ENCODE results near the gene DLL3. TPM values are rescaled to one million over a fixed set of nuclear protein-coding genes. Genes with fewer than 3 reads are reported as not detected.

DLL3 gene
- total and polyA plus RNA-seq, 9 of the 15 experiments (the other 6 are each of a cell fraction or from before 2014, with no cell fraction given) = 0.80 to 6.3 (median 1.2) TPM

DNA sequence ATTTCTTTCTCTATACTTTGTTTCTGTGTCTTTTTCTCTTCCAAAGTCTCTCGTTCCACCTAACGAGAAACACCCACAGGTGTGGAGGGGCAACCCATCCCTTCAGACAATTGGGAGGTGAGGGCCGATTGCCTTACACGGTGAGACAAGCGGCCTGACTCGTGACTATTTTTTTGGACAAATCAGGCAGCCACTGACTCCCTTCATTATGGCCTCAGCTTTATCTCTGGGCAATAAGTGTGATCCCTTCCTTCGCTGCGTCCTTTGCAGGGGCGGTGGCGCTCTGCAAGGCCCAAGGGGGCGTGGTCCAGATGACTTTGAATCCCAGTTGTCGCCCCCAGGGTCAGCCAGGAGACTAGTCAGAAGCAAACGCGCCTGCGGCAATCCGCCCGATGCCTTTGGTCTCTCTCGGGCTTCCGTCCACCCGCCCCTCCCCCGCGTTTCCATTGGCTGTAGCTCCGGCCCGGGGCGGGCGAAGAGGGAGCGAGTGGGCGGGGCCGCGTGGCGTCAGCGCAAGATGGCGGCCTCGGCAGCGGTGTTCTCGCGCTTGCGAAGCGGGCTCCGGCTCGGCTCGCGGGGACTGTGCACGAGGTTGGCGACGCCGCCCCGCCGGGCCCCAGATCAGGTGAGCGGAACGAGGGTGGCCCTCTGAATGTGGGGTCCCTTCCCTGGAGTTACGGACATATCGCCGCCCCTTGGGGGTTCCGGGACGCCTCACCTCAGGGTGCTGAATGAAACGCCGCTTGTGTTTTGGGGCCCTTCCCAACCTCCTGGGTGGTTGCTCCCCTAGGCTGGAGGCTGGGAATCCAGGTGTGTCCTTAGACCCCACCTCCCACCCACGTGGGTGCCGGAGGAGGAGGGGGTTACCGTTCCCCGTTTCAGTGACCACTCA is 18.2 kb upstream of the DLL3 start, which contains the start of gene TIMM50 (continued):
- TF ChIP-seq, protein P1, sequence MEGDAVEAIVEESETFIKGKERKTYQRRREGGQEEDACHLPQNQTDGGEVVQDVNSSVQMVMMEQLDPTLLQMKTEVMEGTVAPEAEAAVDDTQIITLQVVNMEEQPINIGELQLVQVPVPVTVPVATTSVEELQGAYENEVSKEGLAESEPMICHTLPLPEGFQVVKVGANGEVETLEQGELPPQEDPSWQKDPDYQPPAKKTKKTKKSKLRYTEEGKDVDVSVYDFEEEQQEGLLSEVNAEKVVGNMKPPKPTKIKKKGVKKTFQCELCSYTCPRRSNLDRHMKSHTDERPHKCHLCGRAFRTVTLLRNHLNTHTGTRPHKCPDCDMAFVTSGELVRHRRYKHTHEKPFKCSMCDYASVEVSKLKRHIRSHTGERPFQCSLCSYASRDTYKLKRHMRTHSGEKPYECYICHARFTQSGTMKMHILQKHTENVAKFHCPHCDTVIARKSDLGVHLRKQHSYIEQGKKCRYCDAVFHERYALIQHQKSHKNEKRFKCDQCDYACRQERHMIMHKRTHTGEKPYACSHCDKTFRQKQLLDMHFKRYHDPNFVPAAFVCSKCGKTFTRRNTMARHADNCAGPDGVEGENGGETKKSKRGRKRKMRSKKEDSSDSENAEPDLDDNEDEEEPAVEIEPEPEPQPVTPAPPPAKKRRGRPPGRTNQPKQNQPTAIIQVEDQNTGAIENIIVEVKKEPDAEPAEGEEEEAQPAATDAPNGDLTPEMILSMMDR (IDR thresholded peaks at IDR 0.05 in 2 of 3, conservative IDR thresholded peaks at IDR 0.05 in 1 of 3; ENCODE audit: insufficient read depth in 2 of 3, low read depth in 1 of 3, low read length in 3 of 3) = peak; percentile 21 to 32 (median 30); a peak in 2 of 6 replicates
- TF ChIP-seq NFE2L1 (tag; IDR thresholded peaks at IDR 0.05; ENCODE audit: borderline replicate concordance, low read depth) (no peak), ZNF707 (CRISPR knock-in tag; conservative IDR thresholded peaks at IDR 0.05) (no peak), ATF7 (IDR thresholded peaks at IDR 0.05) (peak; percentile 93), GATAD2A (IDR thresholded peaks at IDR 0.05) (no peak), ZNF778 (CRISPR knock-in tag; IDR thresholded peaks at IDR 0.05) (no peak), NR4A1 (CRISPR knock-in tag; IDR thresholded peaks at IDR 0.05) (no peak), NR4A1 (tag; IDR thresholded peaks at IDR 0.05) (no peak), CHD2 (IDR thresholded peaks at IDR 0.05; ENCODE audit: low read depth, low read length) (peak; percentile 80), ZNF384 (IDR thresholded peaks at IDR 0.05; ENCODE audit: low read depth, low read length) (peak; percentile 48; the same call in 1 of the 2 replicates), HDAC8 (tag; IDR thresholded peaks at IDR 0.05) (no peak), POLR2AphosphoS5 (IDR thresholded peaks at IDR 0.05; ENCODE audit: control insufficient read depth, insufficient read depth, low read depth, low read length) (peak; percentile 56; the same call in 1 of the 2 replicates), BMI1 (IDR thresholded peaks at IDR 0.05; ENCODE audit: low read length) (no peak)
- TF ChIP-seq, protein P2, sequence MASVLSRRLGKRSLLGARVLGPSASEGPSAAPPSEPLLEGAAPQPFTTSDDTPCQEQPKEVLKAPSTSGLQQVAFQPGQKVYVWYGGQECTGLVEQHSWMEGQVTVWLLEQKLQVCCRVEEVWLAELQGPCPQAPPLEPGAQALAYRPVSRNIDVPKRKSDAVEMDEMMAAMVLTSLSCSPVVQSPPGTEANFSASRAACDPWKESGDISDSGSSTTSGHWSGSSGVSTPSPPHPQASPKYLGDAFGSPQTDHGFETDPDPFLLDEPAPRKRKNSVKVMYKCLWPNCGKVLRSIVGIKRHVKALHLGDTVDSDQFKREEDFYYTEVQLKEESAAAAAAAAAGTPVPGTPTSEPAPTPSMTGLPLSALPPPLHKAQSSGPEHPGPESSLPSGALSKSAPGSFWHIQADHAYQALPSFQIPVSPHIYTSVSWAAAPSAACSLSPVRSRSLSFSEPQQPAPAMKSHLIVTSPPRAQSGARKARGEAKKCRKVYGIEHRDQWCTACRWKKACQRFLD (CRISPR knock-in tag; IDR thresholded peaks at IDR 0.05) = no peak
- TF ChIP-seq, protein P3, sequence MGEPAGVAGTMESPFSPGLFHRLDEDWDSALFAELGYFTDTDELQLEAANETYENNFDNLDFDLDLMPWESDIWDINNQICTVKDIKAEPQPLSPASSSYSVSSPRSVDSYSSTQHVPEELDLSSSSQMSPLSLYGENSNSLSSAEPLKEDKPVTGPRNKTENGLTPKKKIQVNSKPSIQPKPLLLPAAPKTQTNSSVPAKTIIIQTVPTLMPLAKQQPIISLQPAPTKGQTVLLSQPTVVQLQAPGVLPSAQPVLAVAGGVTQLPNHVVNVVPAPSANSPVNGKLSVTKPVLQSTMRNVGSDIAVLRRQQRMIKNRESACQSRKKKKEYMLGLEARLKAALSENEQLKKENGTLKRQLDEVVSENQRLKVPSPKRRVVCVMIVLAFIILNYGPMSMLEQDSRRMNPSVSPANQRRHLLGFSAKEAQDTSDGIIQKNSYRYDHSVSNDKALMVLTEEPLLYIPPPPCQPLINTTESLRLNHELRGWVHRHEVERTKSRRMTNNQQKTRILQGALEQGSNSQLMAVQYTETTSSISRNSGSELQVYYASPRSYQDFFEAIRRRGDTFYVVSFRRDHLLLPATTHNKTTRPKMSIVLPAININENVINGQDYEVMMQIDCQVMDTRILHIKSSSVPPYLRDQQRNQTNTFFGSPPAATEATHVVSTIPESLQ (CRISPR knock-in tag; IDR thresholded peaks at IDR 0.05) = no peak
- TF ChIP-seq, protein P4, sequence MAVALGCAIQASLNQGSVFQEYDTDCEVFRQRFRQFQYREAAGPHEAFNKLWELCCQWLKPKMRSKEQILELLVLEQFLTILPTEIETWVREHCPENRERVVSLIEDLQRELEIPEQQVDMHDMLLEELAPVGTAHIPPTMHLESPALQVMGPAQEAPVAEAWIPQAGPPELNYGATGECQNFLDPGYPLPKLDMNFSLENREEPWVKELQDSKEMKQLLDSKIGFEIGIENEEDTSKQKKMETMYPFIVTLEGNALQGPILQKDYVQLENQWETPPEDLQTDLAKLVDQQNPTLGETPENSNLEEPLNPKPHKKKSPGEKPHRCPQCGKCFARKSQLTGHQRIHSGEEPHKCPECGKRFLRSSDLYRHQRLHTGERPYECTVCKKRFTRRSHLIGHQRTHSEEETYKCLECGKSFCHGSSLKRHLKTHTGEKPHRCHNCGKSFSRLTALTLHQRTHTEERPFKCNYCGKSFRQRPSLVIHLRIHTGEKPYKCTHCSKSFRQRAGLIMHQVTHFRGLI (CRISPR knock-in tag; IDR thresholded peaks at IDR 0.05) = no peak
- TF ChIP-seq, protein P5, sequence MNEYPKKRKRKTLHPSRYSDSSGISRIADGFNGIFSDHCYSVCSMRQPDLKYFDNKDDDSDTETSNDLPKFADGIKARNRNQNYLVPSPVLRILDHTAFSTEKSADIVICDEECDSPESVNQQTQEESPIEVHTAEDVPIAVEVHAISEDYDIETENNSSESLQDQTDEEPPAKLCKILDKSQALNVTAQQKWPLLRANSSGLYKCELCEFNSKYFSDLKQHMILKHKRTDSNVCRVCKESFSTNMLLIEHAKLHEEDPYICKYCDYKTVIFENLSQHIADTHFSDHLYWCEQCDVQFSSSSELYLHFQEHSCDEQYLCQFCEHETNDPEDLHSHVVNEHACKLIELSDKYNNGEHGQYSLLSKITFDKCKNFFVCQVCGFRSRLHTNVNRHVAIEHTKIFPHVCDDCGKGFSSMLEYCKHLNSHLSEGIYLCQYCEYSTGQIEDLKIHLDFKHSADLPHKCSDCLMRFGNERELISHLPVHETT (CRISPR knock-in tag; conservative IDR thresholded peaks at IDR 0.05 in 1 of 2, IDR thresholded peaks at IDR 0.05 in 1 of 2) = no peak; a peak in 1 of 4 replicates

All from K562 (cell line).